GM23338 (cell line): Measurements from ENCODE around the gene LEAP2.

Experiments
- CREB1 ChIP-seq: fragments of 250-450 bp; sonication (Bioruptor Pico); IDR thresholded peaks from 2 replicates; pipeline ENCODE4 v1.5.0; 2020; ENCODE audit warnings: low read depth, mild to moderate bottlenecking, moderate library complexity
- CTCF ChIP-seq, 2 experiments: fragments of 200-600 bp in 1 of 2; sonication (generic) in 1 of 2; conservative IDR thresholded peaks; 2 replicates each; pipeline versions ENCODE4 v1.5.1 to v1.6.1; 2016 to 2017; ENCODE audit warnings: antibody characterized with exemption in 2 of 2, low read depth in 2 of 2, mild to moderate bottlenecking in 2 of 2, moderate library complexity in 1 of 2
- EZH2 ChIP-seq: fragments of 200-600 bp; sonication (generic); IDR thresholded peaks from one replicate; pipeline ENCODE4 v1.8.0; 2017; ENCODE audit warnings: antibody characterized with exemption, mild to moderate bottlenecking, low read depth; ENCODE audit not compliant: unreplicated experiment
- EZH2phosphoT487 ChIP-seq: fragments of 200-600 bp; sonication (generic); IDR thresholded peaks from one replicate; pipeline ENCODE4 v1.8.1; 2018; ENCODE audit warnings: antibody characterized with exemption; ENCODE audit not compliant: unreplicated experiment
- JUNB ChIP-seq: IDR thresholded peaks from one replicate; pipeline ENCODE4 v1.6.1; 2016; ENCODE audit warnings: antibody characterized with exemption; ENCODE audit not compliant: unreplicated experiment
- NANOG ChIP-seq: IDR thresholded peaks from 2 replicates; pipeline ENCODE4 v1.6.1; 2016; ENCODE audit warnings: antibody characterized with exemption, borderline replicate concordance
- POLR2AphosphoS5 ChIP-seq: IDR thresholded peaks from 2 replicates; pipeline ENCODE4 v1.6.1; 2016; ENCODE audit warnings: antibody characterized with exemption, low read depth
- REST ChIP-seq: IDR thresholded peaks from one replicate; pipeline ENCODE4 v1.6.1; 2018; ENCODE audit warnings: antibody characterized with exemption; ENCODE audit not compliant: unreplicated experiment
- STAT1 ChIP-seq: IDR thresholded peaks from one replicate; pipeline ENCODE4 v1.6.1; 2016; ENCODE audit warnings: antibody characterized with exemption; ENCODE audit not compliant: unreplicated experiment
- ZNF331 ChIP-seq: fragments of 250-450 bp; sonication (Bioruptor Pico); IDR thresholded peaks from 2 replicates; pipeline ENCODE4 v1.5.0; 2020; ENCODE audit warnings: low read depth, mild to moderate bottlenecking, moderate library complexity

- no peak for TF ChIP-seq EZH2
- no peak for TF ChIP-seq EZH2phosphoT487
- TF ChIP-seq CTCF (conservative IDR thresholded peaks at IDR 0.05; ENCODE audit: low read depth in 2 of 2), result no peak
- no peak for TF ChIP-seq REST
- no peak for TF ChIP-seq ZNF331
- TF ChIP-seq POLR2AphosphoS5, result no peak
- TF ChIP-seq CREB1 (CRISPR knock-in tag), result no peak
- no peak for TF ChIP-seq STAT1
- no peak for TF ChIP-seq JUNB
- no peak for TF ChIP-seq NANOG
Measured at GRCh38 chr5:132824426-132824825, 49.0 kb upstream of the LEAP2 start.
